Small intestine (tissue), 7 donors: Measurements from ENCODE around the gene MRPL14. TPM values are rescaled to one million over a fixed set of nuclear protein-coding genes. Genes with fewer than 3 reads are reported as not detected.
A peak's percentile ranks its signal among the peaks of the same experiment; 100 is the strongest.

Experiments used
- DNase-seq, 2 donors: peaks; one replicate each; pipeline versions ENCODE4 v3.0.0 to v3.0.0-alpha.2; 2013
- FAIRE-seq: peaks from 2 replicates; lab custom pipeline; 2012; peaks lifted over from hg19 to GRCh38; lab: Jason Lieb, UNC
- H3K27ac ChIP-seq, 3 donors: one replicate each; pipeline ENCODE4 v1.5.1; 2013; ENCODE audit warnings: low read length in 2 of 3, mild to moderate bottlenecking in 2 of 3, control low read depth in 1 of 3, inconsistent platforms in 1 of 3, low read depth in 1 of 3, moderate library complexity in 1 of 3
- H3K27me3 ChIP-seq, 3 donors: one replicate each; pipeline ENCODE4 v1.6.1; 2013; ENCODE audit warnings: low read length in 3 of 3, inconsistent platforms in 1 of 3; ENCODE audit not compliant: control insufficient read depth in 3 of 3, insufficient read depth in 3 of 3
- H3K36me3 ChIP-seq, 3 donors: one replicate each; pipeline ENCODE4 v1.6.1; 2013; ENCODE audit warnings: low read length in 3 of 3, inconsistent platforms in 1 of 3, low read depth in 1 of 3, mild to moderate bottlenecking in 1 of 3, moderate library complexity in 1 of 3; ENCODE audit not compliant: control insufficient read depth in 3 of 3, insufficient read depth in 2 of 3
- H3K4me1 ChIP-seq, 3 donors: one replicate each; pipeline ENCODE4 v1.6.1; 2013; ENCODE audit warnings: low read length in 2 of 3, inconsistent platforms in 1 of 3, low read depth in 1 of 3, mild to moderate bottlenecking in 1 of 3, moderate library complexity in 1 of 3; ENCODE audit not compliant: control insufficient read depth in 3 of 3, insufficient read depth in 2 of 3
- H3K4me3 ChIP-seq, 3 donors: one replicate each; pipeline ENCODE4 v1.5.1; 2013; ENCODE audit warnings: low read length in 3 of 3, control low read depth in 1 of 3, inconsistent platforms in 1 of 3, low read depth in 1 of 3, mild to moderate bottlenecking in 1 of 3, moderate library complexity in 1 of 3
- H3K9me3 ChIP-seq, 2 donors: one replicate each; pipeline ENCODE4 v1.6.1; 2013; ENCODE audit warnings: low read depth in 1 of 2, low read length in 1 of 2; ENCODE audit not compliant: control insufficient read depth in 2 of 2, insufficient read depth in 1 of 2
- WGBS, 3 donors: extraction: QIAGEN DNeasy Blood & Tissue Kit; methylation state at CpG; one replicate each; pipeline ENCODE4 v1.1.7; 2013; 5-methylcytosine and 5-hydroxymethylcytosine counted together
- polyA plus RNA-seq, 4 donors: library from polyadenylated mRNA; stranded (reverse) in 3 of 4; unstranded in 1 of 4; fragments of 200-250 nt in 3 of 4; fragments of 120-200 nt in 1 of 4; gene quantifications; one replicate each; pipeline versions ENCODE4 v1.2.1 to v1.2.3, GENCODE V29; 2013
- donor health status: healthy with polysubstance abuse.
- donor health status: control.
- donor health status: control.
- donor health status: Bipolar disorder and iron deficiency.
- donor health status: healthy.

MRPL14 gene
- polyA plus RNA-seq, 4 donors, result 48.7 to 116 (median 96.0) TPM

- FAIRE-seq (no peak), DNase-seq (no peak)
- H3K36me3 ChIP-seq, result no peaks in the 10 kb centered on the region
Observed at GRCh38 chr6:44067173-44068139, 59.8 kb downstream of the MRPL14 start.

GRCh38 chr6:44066394-44067172, 60.7 kb downstream of the MRPL14 start:
- Histone ChIP-seq H3K4me3 (no peak overlapping the region), H3K27ac (no peak overlapping the region), H3K4me1 (peaks cover 0 to 2% (median 0%) of the 10 kb centered on the region in 3 donors), H3K27me3 (no peaks in the 10 kb centered on the region), H3K9me3 (no peaks in the 10 kb centered on the region), H3K36me3 (no peaks in the 10 kb centered on the region)
- DNase-seq (no peak), FAIRE-seq (no peak)
- 72 to 86% (median 74%) methylated on average over 6 of the region's 6 CpGs for WGBS, 3 donors

More at GRCh38 chr6:44067173-44068139, 59.8 kb downstream of the MRPL14 start:
- Histone ChIP-seq H3K9me3 (no peaks in the 10 kb centered on the region), H3K27ac (no peak overlapping the region), H3K27me3 (no peaks in the 10 kb centered on the region), H3K4me1 (peaks cover 0 to 4% (median 0%) of the 10 kb centered on the region in 3 donors), H3K4me3 (no peak overlapping the region)
- WGBS, 3 donors, result 61 to 66% (median 62%) methylated on average over 7 of the region's 7 CpGs

- FAIRE-seq (no peak), DNase-seq (no peak)
- H3K36me3 ChIP-seq, result no peaks in the 10 kb centered on the region
- H3K9me3 ChIP-seq, result no peaks in the 10 kb centered on the region
- peaks cover 0 to 2% (median 0%) of the 10 kb centered on the region in 3 donors for H3K4me1 ChIP-seq
- H3K27me3 ChIP-seq, result no peaks in the 10 kb centered on the region
- H3K27ac ChIP-seq, result no peak overlapping the region
- WGBS, 3 donors, result 79 to 82% (median 81%) methylated on average over 13 of the region's 13 CpGs
- H3K4me3 ChIP-seq, result no peak overlapping the region
Observed at GRCh38 chr6:44065443-44066140, 61.7 kb downstream of the MRPL14 start.

- no peaks in the 10 kb centered on the region for H3K9me3 ChIP-seq
- 74 to 93% (median 78%) methylated on average over 3 of the region's 3 CpGs for WGBS, 3 donors
- H3K27ac ChIP-seq, result peak overlapping the region in 1 of 3 donors; percentile 56
- no peaks in the 10 kb centered on the region for H3K27me3 ChIP-seq
- H3K4me3 ChIP-seq, result no peak overlapping the region
- no peaks in the 10 kb centered on the region for H3K36me3 ChIP-seq
- FAIRE-seq (no peak), DNase-seq (no peak)
- peaks cover 0 to 2% (median 0%) of the 10 kb centered on the region in 3 donors for H3K4me1 ChIP-seq
Observed at GRCh38 chr6:44064948-44065272, 62.3 kb downstream of the MRPL14 start.

- Histone ChIP-seq H3K27me3 (no peaks in the 10 kb centered on the region), H3K27ac (peak overlapping the region in 1 of 3 donors; percentile 56), H3K4me3 (no peak overlapping the region), H3K9me3 (peaks cover 0 to 6% of the 10 kb centered on the region in 2 donors), H3K36me3 (no peaks in the 10 kb centered on the region), H3K4me1 (peaks cover 0 to 2% (median 0%) of the 10 kb centered on the region in 3 donors)
- FAIRE-seq (no peak), DNase-seq (no peak)
- WGBS, 3 donors, result 63 to 72% (median 66%) methylated on average over 17 of the region's 17 CpGs
Observed at GRCh38 chr6:44064089-44064947, 62.9 kb downstream of the MRPL14 start.

- Histone ChIP-seq H3K27ac (peak overlapping the region in 1 of 3 donors; percentile 6), H3K27me3 (no peaks in the 10 kb centered on the region), H3K4me3 (no peak overlapping the region), H3K36me3 (no peaks in the 10 kb centered on the region), H3K9me3 (peaks cover 0 to 9% of the 10 kb centered on the region in 2 donors), H3K4me1 (peaks cover 0 to 9% (median 0%) of the 10 kb centered on the region in 3 donors)
- DNase-seq (no peak), FAIRE-seq (no peak)
- 90 to 94% (median 90%) methylated on average over 3 of the region's 3 CpGs for WGBS, 3 donors
Observed at GRCh38 chr6:44063561-44064059, 63.6 kb downstream of the MRPL14 start.
